Esophagus muscularis mucosa (tissue), 4 donors: Measurements from ENCODE around the gene SPOCK1.

Source experiments
- CTCF ChIP-seq, 3 experiments: fragments of 200-600 bp in 2 of 3; fragments of 450-650 bp in 1 of 3; sonication (generic) in 2 of 3; IDR thresholded peaks; one replicate each; pipeline ENCODE4 v1.5.1; 2017 to 2019; ENCODE audit warnings: antibody characterized with exemption in 3 of 3, mild to moderate bottlenecking in 2 of 3, moderate library complexity in 1 of 3
- EP300 ChIP-seq: sonication (generic); formaldehyde crosslinking; IDR thresholded peaks from one replicate; pipeline ENCODE4 v1.6.1; 2017; ENCODE audit warnings: antibody characterized with exemption
- POLR2AphosphoS5 ChIP-seq, 2 donors: sonication (generic); formaldehyde crosslinking; IDR thresholded peaks; one replicate each; pipeline ENCODE4 v1.6.1; 2017; ENCODE audit warnings: antibody characterized with exemption in 2 of 2

- TF ChIP-seq CTCF (IDR thresholded peaks at IDR 0.05) (no peak), EP300 (no peak), POLR2AphosphoS5 (IDR thresholded peaks at IDR 0.05) (no peak)
Measured at GRCh38 chr5:137465930-137466329, 33.2 kb downstream of the SPOCK1 start.
